Choroid plexus epithelial cell (primary cell): ENCODE results near the gene COL16A1.

Experiments used
- DNase-seq: peaks from one replicate; pipeline ENCODE4 v3.0.0-alpha.2; 2010; ENCODE audit warnings: low read depth
- H3K4me3 ChIP-seq: 2 replicates; pipeline ENCODE4 v1.5.1; 2011; ENCODE audit warnings: low read depth, mild to moderate bottlenecking, control low read depth, low read length, moderate library complexity
- CTCF ChIP-seq: conservative IDR thresholded peaks from 2 replicates; pipeline ENCODE4 v1.5.1; 2011; ENCODE audit warnings: low read depth, mild to moderate bottlenecking, control low read depth, inconsistent platforms, low read length, moderate library complexity

The COL16A1 gene

GRCh38 chr1:31703431-31704270, at the start of gene COL16A1:
TSS of gene COL16A1 (minus strand) at chr1:31704017. CDS start at chr1:31702193, 1,824 bp downstream.
- H3K4me3 ChIP-seq, result peak within 1 kb of the TSS; percentile 62
- peak; percentile 12 for TF ChIP-seq CTCF

DNA sequence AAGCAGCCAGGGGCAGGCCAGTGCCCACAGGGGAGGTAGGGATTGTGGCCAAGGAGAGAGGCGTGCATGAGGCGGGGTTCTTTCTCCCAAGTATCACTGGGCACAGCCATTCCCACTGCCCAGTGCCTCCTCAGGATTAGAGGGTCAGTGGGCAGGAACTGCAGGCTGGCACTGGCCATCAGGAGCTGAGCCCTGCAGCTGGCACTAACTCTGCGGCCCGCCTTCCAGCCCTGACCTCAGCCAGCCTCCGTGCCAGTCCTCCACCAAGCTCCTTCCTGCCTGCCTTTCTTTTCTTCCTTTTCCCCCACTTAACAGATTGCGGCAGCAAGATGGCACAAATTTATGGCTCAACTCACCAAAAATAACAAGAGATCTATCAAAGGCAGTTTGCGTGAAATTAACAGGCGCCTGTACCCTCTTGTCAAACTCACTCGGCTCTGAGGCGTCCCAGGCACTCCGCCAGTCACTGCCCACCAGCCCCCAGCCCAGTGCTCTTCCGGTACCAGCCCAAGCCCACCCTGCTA, 49.2 kb upstream of the COL16A1 start:
- no peak for DNase-seq
- TF ChIP-seq CTCF, result no peak
- no peak overlapping the region for H3K4me3 ChIP-seq

More at GRCh38 chr1:31703431-31704270, at the start of gene COL16A1:
- peak; percentile 38 for DNase-seq

- DNase-seq, result no peak
- TF ChIP-seq CTCF, result no peak
- H3K4me3 ChIP-seq, result no peak overlapping the region
Observed at GRCh38 chr1:31752258-31752657, 48.4 kb upstream of the COL16A1 start.

DNA sequence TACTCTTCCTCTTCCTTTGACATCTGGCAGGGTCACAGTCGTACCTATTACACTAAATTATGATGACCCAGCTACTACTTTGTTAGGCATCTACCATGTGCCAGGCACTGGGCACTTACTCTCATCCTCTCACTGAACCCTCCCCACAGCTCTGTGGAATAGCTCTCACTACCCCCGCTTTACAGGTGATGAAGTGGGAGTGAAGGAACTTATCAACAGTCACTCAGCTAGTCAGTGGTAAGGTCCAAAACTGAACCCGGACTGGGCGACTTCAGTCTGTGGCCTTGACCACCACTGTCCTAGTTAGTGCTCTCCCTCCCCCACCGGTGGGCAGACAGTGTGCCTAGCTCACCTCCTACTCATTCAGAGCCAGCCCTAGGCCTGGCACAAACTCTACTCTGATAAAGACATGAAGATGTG, 48.0 kb upstream of the COL16A1 start:
- no peak overlapping the region for H3K4me3 ChIP-seq
- no peak for TF ChIP-seq CTCF
- no peak for DNase-seq

GRCh38 chr1:31750858-31751510, 47.2 kb upstream of the COL16A1 start:
- H3K4me3 ChIP-seq, result no peak overlapping the region
- DNase-seq, result peak; percentile 63
- TF ChIP-seq CTCF, result peak; percentile 6

GRCh38 chr1:31749785-31750735, 46.2 kb upstream of the COL16A1 start:
- no peak for DNase-seq
- TF ChIP-seq CTCF, result no peak

More at GRCh38 chr1:31749785-31750735, 46.2 kb upstream of the COL16A1 start:
- no peak overlapping the region for H3K4me3 ChIP-seq
